Liver (tissue), 9 donors: ENCODE measurements around the gene CCDC12. TPM values are rescaled to one million over a fixed set of nuclear protein-coding genes. Genes with fewer than 3 reads are reported as not detected.

ENCODE experiments used
- DNase-seq: peaks from one replicate; pipeline ENCODE4 v3.0.0-alpha.2; 2017; ENCODE audit warnings: low spot score
- H3K27ac ChIP-seq, 2 donors: one replicate each; pipeline ENCODE4 v1.7.0; 2013; ENCODE audit warnings: inconsistent platforms in 2 of 2, low read length in 2 of 2, control low read depth in 1 of 2, low read depth in 1 of 2, mild to moderate bottlenecking in 1 of 2
- H3K27me3 ChIP-seq, 4 donors: one replicate each; pipeline versions ENCODE4 v1.6.1 to v1.7.0; 2013; ENCODE audit warnings: low read length in 3 of 4, inconsistent platforms in 1 of 4, mild to moderate bottlenecking in 1 of 4, moderate library complexity in 1 of 4; ENCODE audit not compliant: control insufficient read depth in 4 of 4, insufficient read depth in 4 of 4
- H3K36me3 ChIP-seq, 4 donors: one replicate each; pipeline versions ENCODE4 v1.6.1 to v1.7.0; 2013; ENCODE audit warnings: low read length in 3 of 4, mild to moderate bottlenecking in 3 of 4, low read depth in 1 of 4, moderate library complexity in 1 of 4; ENCODE audit not compliant: control insufficient read depth in 4 of 4, insufficient read depth in 3 of 4
- H3K4me1 ChIP-seq, 4 donors: one replicate each; pipeline versions ENCODE4 v1.6.1 to v1.7.0; 2013; ENCODE audit warnings: low read length in 3 of 4, mild to moderate bottlenecking in 3 of 4, moderate library complexity in 1 of 4; ENCODE audit not compliant: control insufficient read depth in 4 of 4, insufficient read depth in 4 of 4
- H3K4me3 ChIP-seq, 3 donors: one replicate each; pipeline versions ENCODE4 v1.6.1 to v1.7.0; 2013; ENCODE audit warnings: low read length in 3 of 3, control low read depth in 1 of 3, low read depth in 1 of 3, mild to moderate bottlenecking in 1 of 3
- H3K9ac ChIP-seq, 2 donors: one replicate each; pipeline ENCODE4 v1.7.0; 2013; ENCODE audit warnings: low read length in 2 of 2, mild to moderate bottlenecking in 2 of 2, moderate library complexity in 2 of 2, control low read depth in 1 of 2, low read depth in 1 of 2
- H3K9me3 ChIP-seq, 4 donors: one replicate each; pipeline versions ENCODE4 v1.6.1 to v1.7.0; 2013; ENCODE audit warnings: low read length in 3 of 4; ENCODE audit not compliant: control insufficient read depth in 4 of 4
- ATF3 ChIP-seq: IDR thresholded peaks from 2 replicates; pipeline ENCODE4 v1.6.1; 2016; ENCODE audit warnings: antibody characterized with exemption
- EGR1 ChIP-seq, 2 donors: IDR thresholded peaks; 2 replicates each; pipeline ENCODE4 v1.6.1; 2016 to 2018; ENCODE audit warnings: antibody characterized with exemption in 2 of 2, low read depth in 2 of 2
- FOXA1 ChIP-seq: IDR thresholded peaks from 2 replicates; pipeline ENCODE4 v1.6.1; 2016; ENCODE audit warnings: antibody characterized with exemption
- GABPA ChIP-seq, 2 donors: IDR thresholded peaks in 1 of 2; conservative IDR thresholded peaks in 1 of 2; 2 replicates each; pipeline ENCODE4 v1.6.1; 2016; ENCODE audit warnings: antibody characterized with exemption in 2 of 2, mild to moderate bottlenecking in 1 of 2, moderate library complexity in 1 of 2
- HNF4G ChIP-seq: IDR thresholded peaks from 2 replicates; pipeline ENCODE4 v1.6.1; 2016; ENCODE audit warnings: antibody characterized with exemption
- RXRA ChIP-seq, 2 donors: IDR thresholded peaks; 2 replicates each; pipeline ENCODE4 v1.6.1; 2017 to 2018; ENCODE audit warnings: antibody characterized with exemption in 2 of 2, mild to moderate bottlenecking in 1 of 2
- SP1 ChIP-seq: IDR thresholded peaks from 2 replicates; pipeline ENCODE4 v1.6.1; 2018; ENCODE audit warnings: antibody characterized with exemption, mild to moderate bottlenecking
- YY1 ChIP-seq: IDR thresholded peaks from 2 replicates; pipeline ENCODE4 v1.6.1; 2016; ENCODE audit warnings: antibody characterized with exemption, mild to moderate bottlenecking
- WGBS: extraction: QIAGEN DNeasy Blood & Tissue Kit; methylation state at CpG from one replicate; pipeline ENCODE4 v1.1.7; 2013; 5-methylcytosine and 5-hydroxymethylcytosine counted together
- polyA plus RNA-seq, 2 donors: library from polyadenylated mRNA; stranded (reverse) in 1 of 2; unstranded in 1 of 2; fragments of 200-250 nt in 1 of 2; fragments of >200 nt in 1 of 2; fragmentation: Nextera tagmentation in 1 of 2; extraction: Ambion mirVana in 1 of 2; gene quantifications; one replicate each; pipeline versions ENCODE4 v1.2.1 to v1.2.3, GENCODE V29; 2013 to 2015
- total RNA-seq, 2 donors: library from RNA; depleted of rRNA; stranded (reverse); fragments of >200 nt; gene quantifications; one replicate each; pipeline ENCODE4 v1.2.3, GENCODE V29; 2014
- TF ChIP-seq, protein P1 (sequence below): IDR thresholded peaks from 2 replicates; pipeline ENCODE4 v1.6.1; 2016; ENCODE audit warnings: antibody characterized with exemption
- TF ChIP-seq, protein P2 (sequence below): IDR thresholded peaks from 2 replicates; pipeline ENCODE4 v1.6.1; 2016; ENCODE audit warnings: antibody characterized with exemption, mild to moderate bottlenecking
- TF ChIP-seq, protein P3 (sequence below): fragments of 150-350 bp; IDR thresholded peaks from 2 replicates; pipeline ENCODE4 v1.5.1; 2017; ENCODE audit warnings: improper control_type of control experiment, low read depth, low read length; ENCODE audit not compliant: missing input control
- donor health status: healthy.
- donor health status: healthy.
- donor health status: healthy.
- donor health status: healthy.
- donor health status: healthy.

CCDC12 gene
- total and polyA plus RNA-seq, 4 donors = 8.5 to 35.1 (median 26.6) TPM

- no peaks in the 10 kb centered on the region for H3K27me3 ChIP-seq
- no peak overlapping the region for H3K4me3 ChIP-seq
- H3K27ac ChIP-seq = no peak overlapping the region
- peaks cover 0 to 2% (median 0%) of the 10 kb centered on the region in 4 donors for H3K36me3 ChIP-seq
- TF ChIP-seq GABPA (IDR thresholded peaks at IDR 0.05 in 1 of 2, conservative IDR thresholded peaks at IDR 0.05 in 1 of 2) = no peak
- TF ChIP-seq, protein P1, sequence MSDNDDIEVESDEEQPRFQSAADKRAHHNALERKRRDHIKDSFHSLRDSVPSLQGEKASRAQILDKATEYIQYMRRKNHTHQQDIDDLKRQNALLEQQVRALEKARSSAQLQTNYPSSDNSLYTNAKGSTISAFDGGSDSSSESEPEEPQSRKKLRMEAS = no peak
- TF ChIP-seq SP1 = no peak
- no peak for TF ChIP-seq FOXA1
- TF ChIP-seq ATF3 = no peak
- TF ChIP-seq, protein P2, sequence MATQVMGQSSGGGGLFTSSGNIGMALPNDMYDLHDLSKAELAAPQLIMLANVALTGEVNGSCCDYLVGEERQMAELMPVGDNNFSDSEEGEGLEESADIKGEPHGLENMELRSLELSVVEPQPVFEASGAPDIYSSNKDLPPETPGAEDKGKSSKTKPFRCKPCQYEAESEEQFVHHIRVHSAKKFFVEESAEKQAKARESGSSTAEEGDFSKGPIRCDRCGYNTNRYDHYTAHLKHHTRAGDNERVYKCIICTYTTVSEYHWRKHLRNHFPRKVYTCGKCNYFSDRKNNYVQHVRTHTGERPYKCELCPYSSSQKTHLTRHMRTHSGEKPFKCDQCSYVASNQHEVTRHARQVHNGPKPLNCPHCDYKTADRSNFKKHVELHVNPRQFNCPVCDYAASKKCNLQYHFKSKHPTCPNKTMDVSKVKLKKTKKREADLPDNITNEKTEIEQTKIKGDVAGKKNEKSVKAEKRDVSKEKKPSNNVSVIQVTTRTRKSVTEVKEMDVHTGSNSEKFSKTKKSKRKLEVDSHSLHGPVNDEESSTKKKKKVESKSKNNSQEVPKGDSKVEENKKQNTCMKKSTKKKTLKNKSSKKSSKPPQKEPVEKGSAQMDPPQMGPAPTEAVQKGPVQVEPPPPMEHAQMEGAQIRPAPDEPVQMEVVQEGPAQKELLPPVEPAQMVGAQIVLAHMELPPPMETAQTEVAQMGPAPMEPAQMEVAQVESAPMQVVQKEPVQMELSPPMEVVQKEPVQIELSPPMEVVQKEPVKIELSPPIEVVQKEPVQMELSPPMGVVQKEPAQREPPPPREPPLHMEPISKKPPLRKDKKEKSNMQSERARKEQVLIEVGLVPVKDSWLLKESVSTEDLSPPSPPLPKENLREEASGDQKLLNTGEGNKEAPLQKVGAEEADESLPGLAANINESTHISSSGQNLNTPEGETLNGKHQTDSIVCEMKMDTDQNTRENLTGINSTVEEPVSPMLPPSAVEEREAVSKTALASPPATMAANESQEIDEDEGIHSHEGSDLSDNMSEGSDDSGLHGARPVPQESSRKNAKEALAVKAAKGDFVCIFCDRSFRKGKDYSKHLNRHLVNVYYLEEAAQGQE = no peak
- no peak for TF ChIP-seq HNF4G
- TF ChIP-seq, protein P3, sequence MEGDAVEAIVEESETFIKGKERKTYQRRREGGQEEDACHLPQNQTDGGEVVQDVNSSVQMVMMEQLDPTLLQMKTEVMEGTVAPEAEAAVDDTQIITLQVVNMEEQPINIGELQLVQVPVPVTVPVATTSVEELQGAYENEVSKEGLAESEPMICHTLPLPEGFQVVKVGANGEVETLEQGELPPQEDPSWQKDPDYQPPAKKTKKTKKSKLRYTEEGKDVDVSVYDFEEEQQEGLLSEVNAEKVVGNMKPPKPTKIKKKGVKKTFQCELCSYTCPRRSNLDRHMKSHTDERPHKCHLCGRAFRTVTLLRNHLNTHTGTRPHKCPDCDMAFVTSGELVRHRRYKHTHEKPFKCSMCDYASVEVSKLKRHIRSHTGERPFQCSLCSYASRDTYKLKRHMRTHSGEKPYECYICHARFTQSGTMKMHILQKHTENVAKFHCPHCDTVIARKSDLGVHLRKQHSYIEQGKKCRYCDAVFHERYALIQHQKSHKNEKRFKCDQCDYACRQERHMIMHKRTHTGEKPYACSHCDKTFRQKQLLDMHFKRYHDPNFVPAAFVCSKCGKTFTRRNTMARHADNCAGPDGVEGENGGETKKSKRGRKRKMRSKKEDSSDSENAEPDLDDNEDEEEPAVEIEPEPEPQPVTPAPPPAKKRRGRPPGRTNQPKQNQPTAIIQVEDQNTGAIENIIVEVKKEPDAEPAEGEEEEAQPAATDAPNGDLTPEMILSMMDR = no peak
- no peak for TF ChIP-seq RXRA (IDR thresholded peaks at IDR 0.05)
- no peak for TF ChIP-seq YY1
- no peak for DNase-seq
- H3K9ac ChIP-seq = no peak overlapping the region
- 88% methylated on average over 17 of the region's 17 CpGs for WGBS
- H3K9me3 ChIP-seq = no peaks in the 10 kb centered on the region
- H3K4me1 ChIP-seq = peaks cover 0 to 16% (median 3%) of the 10 kb centered on the region in 4 donors
Measured at GRCh38 chr3:46989146-46989810, 12.7 kb upstream of the CCDC12 start.

DNA sequence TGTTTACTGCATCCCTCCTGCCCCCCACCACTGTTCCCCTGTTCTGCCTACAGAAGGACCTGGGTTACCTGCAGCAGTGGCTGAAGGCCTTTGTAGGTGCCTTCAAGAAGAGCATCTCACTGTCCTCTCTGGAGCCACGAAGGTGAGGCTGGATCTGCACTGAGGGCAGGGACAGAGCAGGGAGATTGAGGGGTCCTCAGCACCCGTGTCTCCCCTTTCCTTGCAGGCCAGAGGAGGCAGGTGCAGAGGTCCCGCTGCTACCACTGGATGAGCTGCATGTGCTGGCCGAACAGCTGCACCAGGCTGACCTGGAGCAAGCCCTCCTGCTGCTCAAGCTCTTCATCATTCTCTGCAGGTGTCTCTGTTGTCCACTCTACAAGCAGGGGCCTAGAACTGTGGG lies 12.1 kb upstream of the CCDC12 start:
- peaks cover 0 to 16% (median 3%) of the 10 kb centered on the region in 4 donors for H3K4me1 ChIP-seq
- no peaks in the 10 kb centered on the region for H3K36me3 ChIP-seq
- no peaks in the 10 kb centered on the region for H3K9me3 ChIP-seq
- no peak overlapping the region for H3K4me3 ChIP-seq
- 91% methylated on average over 4 of the region's 4 CpGs for WGBS
- TF ChIP-seq FOXA1 (no peak), ATF3 (no peak), RXRA (IDR thresholded peaks at IDR 0.05) (no peak), EGR1 (IDR thresholded peaks at IDR 0.05; ENCODE audit: low read depth in 2 of 2) (no peak)
- no peaks in the 10 kb centered on the region for H3K27me3 ChIP-seq
- H3K27ac ChIP-seq = peak overlapping the region in 1 of 2 donors; percentile 19
- no peak overlapping the region for H3K9ac ChIP-seq
- DNase-seq = no peak
